ENCODE measurements around the gene SNORC. TPM values are rescaled to one million over a fixed set of nuclear protein-coding genes. Genes with fewer than 3 reads are reported as not detected.

Gene SNORC
- total and polyA plus RNA-seq, 2 of the 13 experiments (the other 11 are each of a cell fraction or from before 2014, with no cell fraction given) = 59.1 to 86.1 TPM

- TF ChIP-seq ZNF451 (CRISPR knock-in tag; IDR thresholded peaks at IDR 0.05) = no peak
- TF ChIP-seq SMARCE1 (IDR thresholded peaks at IDR 0.05; ENCODE audit: borderline replicate concordance) = no peak
- no peak for TF ChIP-seq TEAD2 (CRISPR knock-in tag; IDR thresholded peaks at IDR 0.05)
- no peak for TF ChIP-seq U2AF2 (IDR thresholded peaks at IDR 0.05; ENCODE audit: low read depth, low read length)
- 0 out of 2 replicates have a peak, but pooled peaks have one; percentile 10 for TF ChIP-seq HNF4A (CRISPR knock-in tag; IDR thresholded peaks at IDR 0.05)
- TF ChIP-seq GMEB2 (CRISPR knock-in tag; IDR thresholded peaks at IDR 0.05; ENCODE audit: low read depth) = no peak
- no peak for TF ChIP-seq SP1 (IDR thresholded peaks at IDR 0.05)
- TF ChIP-seq SP1 (CRISPR knock-in tag; IDR thresholded peaks at IDR 0.05) = peak; percentile 24; the same call in 1 of the 2 replicates
- TF ChIP-seq MLX (CRISPR knock-in tag; IDR thresholded peaks at IDR 0.05) = no peak
- TF ChIP-seq ZNF335 (CRISPR knock-in tag; IDR thresholded peaks at IDR 0.05) = no peak
- TF ChIP-seq ZNF292 (CRISPR knock-in tag; IDR thresholded peaks at IDR 0.05; ENCODE audit: borderline replicate concordance, low read depth) = peak; percentile 42; the same call in 1 of the 2 replicates
- no peak for TF ChIP-seq LBX2 (CRISPR knock-in tag; IDR thresholded peaks at IDR 0.05; ENCODE audit: borderline replicate concordance)
- no peak for TF ChIP-seq SYNCRIP (IDR thresholded peaks at IDR 0.05; ENCODE audit: insufficient read depth, low read depth, low read length)
- TF ChIP-seq MED13 (CRISPR knock-in tag; IDR thresholded peaks at IDR 0.05) = no peak
- no peak for TF ChIP-seq LCORL (IDR thresholded peaks at IDR 0.05)
- 0 out of 2 replicates have a peak, but pooled peaks have one; percentile 16 for TF ChIP-seq LCORL (CRISPR knock-in tag; IDR thresholded peaks at IDR 0.05)
- TF ChIP-seq ZNF512B (CRISPR knock-in tag; IDR thresholded peaks at IDR 0.05; ENCODE audit: borderline replicate concordance) = no peak
- TF ChIP-seq NFRKB (IDR thresholded peaks at IDR 0.05) = no peak
- TF ChIP-seq NPAS2 (CRISPR knock-in tag; IDR thresholded peaks at IDR 0.05; ENCODE audit: borderline replicate concordance) = no peak
- 0 out of 2 replicates have a peak, but pooled peaks have one; percentile 4 for TF ChIP-seq FOXO1 (CRISPR knock-in tag; IDR thresholded peaks at IDR 0.05)
- no peak for TF ChIP-seq TMF1 (CRISPR knock-in tag; IDR thresholded peaks at IDR 0.05; ENCODE audit: low read depth)
- TF ChIP-seq ZBTB2 (CRISPR knock-in tag; IDR thresholded peaks at IDR 0.05; ENCODE audit: low read depth) = no peak
Measured at GRCh38 chr2:232869138-232870017, 686 bp upstream of the SNORC start (continued).
